Liver (tissue), 3 donors: ENCODE data around the gene CENPU.

Experiments used
- NR2F2 ChIP-seq: IDR thresholded peaks from 2 replicates; pipeline ENCODE4 v1.6.1; 2016; ENCODE audit warnings: antibody characterized with exemption
- TF ChIP-seq, protein P1 (sequence below): fragments of 150-350 bp; IDR thresholded peaks from 2 replicates; pipeline ENCODE4 v1.5.1; 2017; ENCODE audit warnings: improper control_type of control experiment, low read depth, low read length; ENCODE audit not compliant: missing input control
- donor health status: healthy.
- donor health status: healthy.

DNA sequence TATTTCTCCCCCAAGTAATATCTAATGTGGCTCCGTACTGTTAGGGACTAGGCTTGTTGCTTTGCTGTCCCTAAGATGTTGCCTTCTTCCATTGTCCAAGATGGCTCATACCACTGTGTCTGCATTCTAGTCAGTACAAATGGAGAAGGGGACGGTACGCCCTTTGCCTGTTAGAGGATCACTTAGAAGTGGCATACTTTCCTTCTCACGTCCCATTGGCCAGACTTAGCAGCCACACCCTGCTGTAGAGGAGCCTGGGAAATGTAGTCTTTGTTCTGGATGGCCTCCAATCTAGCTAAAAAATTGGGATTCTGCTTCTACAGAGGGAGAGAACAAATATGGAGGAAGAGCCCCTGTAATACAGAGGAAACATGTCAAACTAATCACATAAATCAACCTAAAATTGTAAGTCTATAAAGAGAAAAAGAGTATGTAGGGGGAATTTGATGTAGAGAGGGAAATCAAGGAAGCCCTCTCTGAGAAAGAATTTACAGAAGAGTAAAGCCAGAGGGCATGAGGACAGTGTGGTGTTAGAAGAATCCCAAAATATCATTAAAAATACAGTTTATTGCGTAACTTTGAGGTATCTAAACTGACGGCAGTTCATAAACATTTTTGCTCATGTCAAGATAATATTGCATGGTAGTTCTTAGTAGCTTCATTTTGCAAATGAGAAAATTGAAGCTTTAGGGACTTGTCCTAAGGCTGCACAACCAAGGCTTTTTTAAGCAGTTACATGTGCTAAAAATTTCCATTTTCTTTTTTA is 69.3 kb downstream of the CENPU start:
- TF ChIP-seq, protein P1, sequence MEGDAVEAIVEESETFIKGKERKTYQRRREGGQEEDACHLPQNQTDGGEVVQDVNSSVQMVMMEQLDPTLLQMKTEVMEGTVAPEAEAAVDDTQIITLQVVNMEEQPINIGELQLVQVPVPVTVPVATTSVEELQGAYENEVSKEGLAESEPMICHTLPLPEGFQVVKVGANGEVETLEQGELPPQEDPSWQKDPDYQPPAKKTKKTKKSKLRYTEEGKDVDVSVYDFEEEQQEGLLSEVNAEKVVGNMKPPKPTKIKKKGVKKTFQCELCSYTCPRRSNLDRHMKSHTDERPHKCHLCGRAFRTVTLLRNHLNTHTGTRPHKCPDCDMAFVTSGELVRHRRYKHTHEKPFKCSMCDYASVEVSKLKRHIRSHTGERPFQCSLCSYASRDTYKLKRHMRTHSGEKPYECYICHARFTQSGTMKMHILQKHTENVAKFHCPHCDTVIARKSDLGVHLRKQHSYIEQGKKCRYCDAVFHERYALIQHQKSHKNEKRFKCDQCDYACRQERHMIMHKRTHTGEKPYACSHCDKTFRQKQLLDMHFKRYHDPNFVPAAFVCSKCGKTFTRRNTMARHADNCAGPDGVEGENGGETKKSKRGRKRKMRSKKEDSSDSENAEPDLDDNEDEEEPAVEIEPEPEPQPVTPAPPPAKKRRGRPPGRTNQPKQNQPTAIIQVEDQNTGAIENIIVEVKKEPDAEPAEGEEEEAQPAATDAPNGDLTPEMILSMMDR: no peak
- TF ChIP-seq NR2F2: no peak
